NCI-H1436 treated with DMSO at 0.1 percent for 48 hours (cell line): Measurements from ENCODE around the gene DROSHA.
"Not testable (repeated sequence)": the region's sequence is repeated elsewhere in the genome, so short reads cannot be mapped to it uniquely, and the experiment has no call there.

Experiments used
- DNase-seq: peaks from one replicate; lab custom pipeline; 2025; lab: John Stamatoyannopoulos, UW

DROSHA gene

GRCh38 chr5:31415009-31415923 lies 116.6 kb downstream of the DROSHA start:
- no peak for DNase-seq

GRCh38 chr5:31413030-31413812 lies 118.7 kb downstream of the DROSHA start:
- no peak for DNase-seq

- no peak for DNase-seq
These were observed 119.6 kb downstream of the DROSHA start for GRCh38 chr5:31412324-31412723.

- DNase-seq: no peak
These were observed 121.8 kb downstream of the DROSHA start for GRCh38 chr5:31410089-31410488.

- no peak for DNase-seq
These were observed 123.1 kb downstream of the DROSHA start for GRCh38 chr5:31408814-31409213.

GRCh38 chr5:31407921-31408693 lies 123.8 kb downstream of the DROSHA start:
- no peak for DNase-seq

- DNase-seq: no peak
These were observed 127.6 kb downstream of the DROSHA start for GRCh38 chr5:31404325-31404724.

GRCh38 chr5:31401691-31402090 lies 130.2 kb downstream of the DROSHA start:
- no peak for DNase-seq

- DNase-seq: no peak
These were observed 133.9 kb downstream of the DROSHA start for GRCh38 chr5:31397926-31398557.

- DNase-seq: no peak
These were observed 135.1 kb downstream of the DROSHA start for GRCh38 chr5:31396611-31397295.

GRCh38 chr5:31395450-31396045 lies 136.3 kb downstream of the DROSHA start:
- not testable (repeated sequence) for DNase-seq

GRCh38 chr5:31393126-31393525 lies 138.8 kb downstream of the DROSHA start:
- DNase-seq: no peak

GRCh38 chr5:31392061-31392460 lies 139.8 kb downstream of the DROSHA start:
- DNase-seq: no peak

GRCh38 chr5:31390256-31390655 lies 141.6 kb downstream of the DROSHA start:
- no peak for DNase-seq

- no peak for DNase-seq
These were observed 145.9 kb downstream of the DROSHA start for GRCh38 chr5:31385774-31386537.

- no peak for DNase-seq
These were observed 148.2 kb downstream of the DROSHA start for GRCh38 chr5:31383734-31384133.

GRCh38 chr5:31382051-31382878 lies 149.6 kb downstream of the DROSHA start:
- no peak for DNase-seq

- DNase-seq: no peak
These were observed 150.6 kb downstream of the DROSHA start for GRCh38 chr5:31381299-31381698.

- no peak for DNase-seq
These were observed 151.8 kb downstream of the DROSHA start for GRCh38 chr5:31380049-31380448.
